Muscle of leg (tissue), 11 donors: ENCODE measurements around the gene SMAD3. TPM values are rescaled to one million over a fixed set of nuclear protein-coding genes. Genes with fewer than 3 reads are reported as not detected.
"Not testable (repeated sequence)": the region's sequence is repeated elsewhere in the genome, so short reads cannot be mapped to it uniquely, and the experiment has no call there.

Experiments used
- DNase-seq: peaks from one replicate; pipeline ENCODE4 v3.0.0; 2013
- H3K27ac ChIP-seq: one replicate; pipeline ENCODE4 v1.5.1; 2013; ENCODE audit warnings: mild to moderate bottlenecking, low read length, control low read depth
- H3K27me3 ChIP-seq: one replicate; pipeline ENCODE4 v1.6.1; 2013; ENCODE audit warnings: low read length; ENCODE audit not compliant: control insufficient read depth, insufficient read depth
- H3K36me3 ChIP-seq: one replicate; pipeline ENCODE4 v1.6.1; 2013; ENCODE audit warnings: low read length; ENCODE audit not compliant: control insufficient read depth, insufficient read depth
- H3K4me1 ChIP-seq: one replicate; pipeline ENCODE4 v1.6.1; 2013; ENCODE audit warnings: low read length; ENCODE audit not compliant: control insufficient read depth, insufficient read depth
- H3K4me3 ChIP-seq: one replicate; pipeline ENCODE4 v1.5.1; 2013; ENCODE audit warnings: low read length, control low read depth
- H3K9me3 ChIP-seq: replicated peaks from 2 replicates; pipeline ENCODE4 v1.6.1; 2013; ENCODE audit warnings: low read depth, low read length; ENCODE audit not compliant: control insufficient read depth
- WGBS: methylation state at CpG from one replicate; pipeline ENCODE4 v1.1.5; 2013; ENCODE audit warnings: missing lambda C conversion rate; ENCODE audit not compliant: insufficient coverage; 5-methylcytosine and 5-hydroxymethylcytosine counted together
- polyA plus RNA-seq, 8 donors: library from polyadenylated mRNA; unstranded; fragments of 120-200 nt; gene quantifications; one replicate each; pipeline versions ENCODE4 v1.2.1 to v1.2.3, GENCODE V29; 2013; ENCODE audit warnings: inconsistent platforms in 1 of 8, low replicate concordance in 1 of 8; ENCODE audit not compliant: insufficient read length in 8 of 8, insufficient read depth in 1 of 8
- total RNA-seq: library from RNA; stranded (reverse); fragments of 120-200 nt; gene quantifications from one replicate; pipeline ENCODE4 v1.2.4, GENCODE V29; 2013

The SMAD3 gene
- total and polyA plus RNA-seq, 9 donors: 18.3 to 34.0 (median 25.8) TPM

DNA sequence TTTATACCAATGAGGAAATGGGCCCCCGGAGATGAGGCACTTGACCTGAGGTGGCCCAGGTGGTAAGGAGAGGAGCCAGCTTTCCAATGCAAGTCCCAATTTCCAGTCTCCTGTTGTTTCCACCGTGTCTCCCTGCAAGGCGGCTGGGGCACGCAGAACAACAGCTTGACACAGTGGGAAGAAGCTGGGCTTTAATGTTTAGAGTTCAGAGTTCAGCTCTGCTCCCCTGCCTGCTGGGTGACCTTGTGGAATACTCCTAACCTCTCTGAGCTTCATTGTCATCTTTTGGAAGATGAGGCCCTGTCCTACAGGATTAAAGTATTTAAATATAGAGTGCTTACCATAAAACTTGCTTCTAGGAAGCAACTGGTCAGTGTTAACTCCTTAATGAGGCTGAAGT is 80.3 kb downstream of the SMAD3 start:
- 67% methylated on average over 3 of the region's 4 CpGs for WGBS
- Histone ChIP-seq H3K36me3 (no peaks in the 10 kb centered on the region), H3K4me3 (no peak overlapping the region)

DNA sequence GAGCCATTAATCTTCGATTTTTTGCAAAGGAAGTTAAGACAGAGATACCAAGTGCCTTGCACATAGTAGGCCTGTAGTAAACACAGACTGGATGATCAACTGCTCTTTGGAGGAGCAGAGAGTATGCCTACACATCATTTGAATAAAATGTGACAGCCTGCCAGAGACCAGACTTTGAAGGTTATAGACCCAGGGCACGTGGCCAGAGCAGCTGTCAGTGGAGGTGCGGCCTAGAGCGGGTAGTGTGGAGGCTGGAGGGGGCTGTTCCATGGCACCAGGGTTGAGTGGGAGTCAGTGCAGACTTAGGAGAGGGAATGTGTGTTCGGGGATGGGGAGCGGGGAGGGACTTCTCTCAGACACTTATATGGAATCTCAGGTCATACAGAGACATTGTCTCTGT is 80.8 kb downstream of the SMAD3 start:
- DNase-seq: peak; percentile 89
- Histone ChIP-seq H3K9me3 (no peaks in the 10 kb centered on the region), H3K36me3 (no peaks in the 10 kb centered on the region), H3K27ac (peak overlapping the region; percentile 89), H3K4me3 (no peak overlapping the region), H3K4me1 (peaks cover 73% of the 10 kb centered on the region), H3K27me3 (no peaks in the 10 kb centered on the region)
- WGBS: 33% methylated on average over 3 of the region's 6 CpGs

More for the DNA sequence above, 80.3 kb downstream of the SMAD3 start:
- peaks cover 78% of the 10 kb centered on the region for H3K4me1 ChIP-seq
- no peaks in the 10 kb centered on the region for H3K27me3 ChIP-seq
- peak overlapping the region; percentile 89 for H3K27ac ChIP-seq
- H3K9me3 ChIP-seq: no peaks in the 10 kb centered on the region
- no peak for DNase-seq

DNA sequence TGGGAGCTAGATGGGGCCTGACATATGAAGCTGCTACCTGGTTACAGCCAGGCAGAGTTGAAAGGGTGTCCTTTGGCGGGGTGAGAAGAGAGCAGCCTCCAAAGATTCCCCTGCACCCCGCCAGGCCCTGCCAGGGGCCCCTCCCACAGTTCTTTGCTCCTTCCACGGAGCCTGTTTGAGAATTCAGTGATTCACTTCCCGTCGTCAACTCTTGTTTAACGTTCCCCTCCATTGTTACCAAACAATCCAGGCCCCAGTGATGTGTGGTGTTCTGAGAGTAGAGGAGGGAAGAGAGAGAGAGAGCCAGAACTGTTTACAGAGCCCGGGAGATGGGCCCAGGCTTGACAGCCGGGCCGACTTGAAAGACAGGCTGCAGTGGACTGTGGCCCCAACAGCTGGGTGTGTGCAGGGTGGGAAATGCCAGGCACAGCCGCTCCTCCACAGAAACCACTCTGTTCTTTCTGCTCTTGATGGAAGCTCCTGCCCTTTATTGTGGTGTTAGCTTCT is 81.5 kb downstream of the SMAD3 start:
- peaks cover 66% of the 10 kb centered on the region for H3K4me1 ChIP-seq
- no CpG with 5 or more reads among the region's 10 CpGs for WGBS
- H3K9me3 ChIP-seq: no peaks in the 10 kb centered on the region
- no peak overlapping the region for H3K4me3 ChIP-seq
- no peaks in the 10 kb centered on the region for H3K27me3 ChIP-seq
- H3K36me3 ChIP-seq: no peaks in the 10 kb centered on the region
- DNase-seq: peak; percentile 73
- peak overlapping the region; percentile 89 for H3K27ac ChIP-seq

DNA sequence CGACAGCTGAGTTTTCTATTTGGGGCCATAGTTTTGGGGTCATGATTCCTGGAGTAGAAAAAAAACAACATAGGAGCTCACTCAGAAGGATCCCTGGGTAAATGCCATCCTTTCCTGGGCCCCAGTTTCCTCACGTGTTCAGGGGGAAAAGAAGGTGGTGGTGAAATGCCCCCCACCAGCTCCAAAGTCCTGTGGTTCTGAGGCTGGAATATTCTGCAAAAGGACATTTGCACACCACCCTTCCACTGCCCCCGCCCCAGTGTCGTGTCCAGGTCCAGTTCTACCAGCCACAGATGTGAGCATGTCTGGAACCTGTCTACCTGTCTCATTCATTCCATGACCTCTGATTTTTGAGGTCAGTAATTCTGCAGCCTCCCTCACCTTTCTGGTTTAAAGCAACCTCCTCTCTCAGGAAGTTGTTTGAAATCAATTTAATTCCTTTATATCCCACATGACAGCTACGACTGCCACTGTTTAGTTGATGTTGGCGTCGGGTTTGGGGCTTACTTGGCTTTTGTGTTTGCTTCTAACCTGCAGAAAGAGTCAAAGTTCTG is 82.1 kb downstream of the SMAD3 start:
- 57% methylated on average over 2 of the region's 7 CpGs for WGBS
- Histone ChIP-seq H3K4me1 (peaks cover 60% of the 10 kb centered on the region), H3K9me3 (no peaks in the 10 kb centered on the region)

DNA sequence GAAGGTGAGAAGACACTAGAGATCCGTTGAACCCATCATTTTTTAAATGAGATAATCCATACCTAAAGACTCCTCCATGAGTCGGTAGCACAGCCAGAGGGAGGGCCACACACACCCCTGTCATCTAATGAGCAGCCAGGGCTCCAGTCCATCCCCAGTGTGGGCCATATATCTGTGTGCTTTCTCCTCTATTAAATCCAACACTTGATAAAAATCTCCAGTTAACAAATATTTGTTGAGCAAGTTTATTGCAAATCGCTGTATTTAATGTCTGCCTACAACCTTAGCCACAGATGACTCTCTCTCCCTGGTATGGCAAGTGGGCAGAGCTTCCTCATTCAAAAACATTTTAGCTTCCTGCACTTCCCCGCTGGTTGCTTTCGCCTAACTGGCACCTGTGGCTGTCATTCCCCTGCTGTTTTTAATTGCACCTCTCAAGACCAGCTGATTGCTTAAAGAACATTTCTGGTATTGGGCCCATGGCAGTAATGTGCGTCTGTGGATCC is 82.8 kb downstream of the SMAD3 start:
- 74% methylated on average over 4 of the region's 6 CpGs for WGBS
- no peaks in the 10 kb centered on the region for H3K9me3 ChIP-seq
- H3K27me3 ChIP-seq: no peaks in the 10 kb centered on the region
- H3K4me1 ChIP-seq: peaks cover 56% of the 10 kb centered on the region
- H3K27ac ChIP-seq: peak overlapping the region; percentile 66
- no peak overlapping the region for H3K4me3 ChIP-seq
- no peaks in the 10 kb centered on the region for H3K36me3 ChIP-seq
- DNase-seq: peak; percentile 70

More for the DNA sequence above, 82.1 kb downstream of the SMAD3 start:
- H3K27me3 ChIP-seq: no peaks in the 10 kb centered on the region
- H3K4me3 ChIP-seq: no peak overlapping the region
- DNase-seq: no peak
- peak overlapping the region; percentile 89 for H3K27ac ChIP-seq
- H3K36me3 ChIP-seq: no peaks in the 10 kb centered on the region

DNA sequence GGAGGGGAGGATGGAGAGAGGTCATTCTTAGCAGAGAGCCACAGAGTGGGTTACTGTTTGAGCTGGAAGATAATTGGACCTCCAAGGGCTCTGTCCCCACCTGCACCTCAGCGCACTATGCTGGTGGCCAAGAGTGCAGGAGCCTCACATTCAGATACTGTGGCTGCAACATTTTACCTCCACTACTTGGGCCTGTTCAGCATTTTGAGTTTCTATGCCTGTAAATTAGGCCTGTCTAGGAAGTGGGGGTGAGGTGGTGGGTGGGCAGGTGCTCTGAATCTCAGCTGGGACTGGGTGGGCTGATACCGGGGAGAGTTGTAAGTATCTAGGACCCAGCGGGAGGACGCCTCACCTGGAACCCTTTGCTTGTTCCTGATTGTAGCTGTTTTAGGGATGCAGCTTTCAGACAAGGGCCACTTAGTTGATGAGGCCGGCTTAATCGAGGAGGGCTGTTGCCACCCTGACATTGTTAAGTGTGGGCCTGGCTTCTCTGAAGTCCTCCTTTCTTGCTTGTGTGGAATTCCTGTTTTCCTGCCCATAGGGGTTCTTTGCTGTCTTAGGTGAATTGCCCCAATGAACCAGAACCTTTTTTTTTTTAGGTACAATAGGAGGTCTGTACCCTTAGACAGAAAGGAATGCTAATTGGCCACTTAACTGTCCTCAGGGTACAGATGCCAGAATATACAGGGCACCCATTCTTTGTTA is 83.8 kb downstream of the SMAD3 start:
- H3K4me1 ChIP-seq: peaks cover 56% of the 10 kb centered on the region
- WGBS: 60% methylated on average over 3 of the region's 6 CpGs
- no peak overlapping the region for H3K27ac ChIP-seq
- H3K27me3 ChIP-seq: no peaks in the 10 kb centered on the region
- H3K4me3 ChIP-seq: no peak overlapping the region
- no peaks in the 10 kb centered on the region for H3K9me3 ChIP-seq
- DNase-seq: no peak
- H3K36me3 ChIP-seq: peaks cover 4% of the 10 kb centered on the region

DNA sequence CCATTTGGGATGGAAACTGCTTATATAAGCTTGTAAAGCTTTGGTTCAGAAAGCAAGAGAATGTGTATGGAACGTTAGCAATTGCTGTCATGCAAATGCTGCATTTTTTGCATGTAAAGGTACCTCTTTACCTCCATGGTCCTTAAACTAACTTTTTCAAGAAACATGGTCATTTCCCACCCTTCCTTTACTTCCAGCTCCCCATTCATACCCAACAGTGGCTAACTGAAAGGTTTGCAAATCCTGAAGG is 84.3 kb downstream of the SMAD3 start:
- no peak for DNase-seq
- Histone ChIP-seq H3K4me1 (peaks cover 52% of the 10 kb centered on the region), H3K4me3 (no peak overlapping the region), H3K27me3 (no peaks in the 10 kb centered on the region), H3K36me3 (peaks cover 4% of the 10 kb centered on the region), H3K9me3 (no peaks in the 10 kb centered on the region), H3K27ac (no peak overlapping the region)
- WGBS: no CpG with 5 or more reads among the region's 1 CpG

DNA sequence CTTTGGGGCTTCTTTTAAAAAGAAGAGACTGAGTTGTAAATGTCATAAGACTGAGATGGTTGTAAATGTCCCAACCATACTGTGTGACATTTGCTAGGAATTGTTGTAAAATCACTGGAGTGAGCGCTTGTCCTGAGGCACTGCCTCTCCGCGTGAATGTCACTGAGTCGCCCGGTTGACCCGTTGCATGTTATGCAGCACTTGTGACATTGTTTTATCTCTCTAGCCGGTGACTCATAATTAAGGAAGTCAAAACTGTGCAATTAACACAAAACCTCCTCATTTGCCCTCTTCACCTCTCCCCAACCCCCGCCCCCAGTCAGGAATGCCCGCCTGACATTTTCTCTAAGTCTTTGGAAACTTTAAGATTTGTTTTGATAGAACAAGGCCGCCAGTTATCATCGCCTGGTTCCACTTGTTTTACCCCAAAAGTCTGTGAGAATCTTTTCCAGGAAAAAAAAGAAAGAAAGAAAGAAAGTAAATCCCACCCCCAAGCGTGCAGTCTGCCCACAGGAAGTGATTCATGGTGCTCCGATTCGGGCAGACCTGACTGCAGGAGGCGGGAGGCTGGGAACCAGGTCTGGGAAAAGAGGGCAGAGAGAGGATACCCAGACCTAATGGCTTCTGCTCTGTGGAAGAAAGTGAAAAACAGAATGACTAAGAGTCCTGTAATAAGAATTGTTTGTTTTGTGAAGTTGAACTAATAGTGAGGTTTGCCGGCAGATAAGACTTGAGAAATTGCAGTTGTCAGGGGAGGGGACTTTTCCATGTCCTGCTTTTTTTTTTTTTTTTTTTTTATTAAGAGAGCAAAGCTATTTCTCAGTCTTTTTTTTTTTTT is 84.8 kb downstream of the SMAD3 start:
- H3K27me3 ChIP-seq: no peaks in the 10 kb centered on the region
- H3K4me1 ChIP-seq: peaks cover 47% of the 10 kb centered on the region
- peak; percentile 69 for DNase-seq
- no peaks in the 10 kb centered on the region for H3K9me3 ChIP-seq
- H3K4me3 ChIP-seq: no peak overlapping the region
- H3K36me3 ChIP-seq: peaks cover 5% of the 10 kb centered on the region
- H3K27ac ChIP-seq: peak overlapping the region; percentile 45
- WGBS: 51% methylated on average over 10 of the region's 16 CpGs

DNA sequence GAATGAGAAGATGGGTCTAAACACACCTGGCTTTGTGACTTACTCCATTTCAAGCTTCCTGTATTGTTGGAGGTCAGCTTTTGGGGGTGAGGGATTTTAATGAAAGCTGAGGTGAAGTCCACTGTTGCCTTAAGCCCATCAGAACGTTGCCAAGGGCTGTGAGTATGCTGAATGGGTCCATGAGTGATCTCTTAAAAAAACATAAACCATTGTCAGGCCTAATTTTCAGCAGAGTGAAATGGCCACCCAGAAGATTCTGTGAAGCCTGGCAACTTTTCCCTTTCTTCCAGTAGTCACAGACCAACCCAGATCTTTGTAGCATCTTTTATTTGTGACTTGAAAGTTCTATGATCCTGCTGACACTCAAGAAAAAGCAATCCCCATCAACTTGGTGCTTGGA is 87.0 kb downstream of the SMAD3 start:
- no peak for DNase-seq
- Histone ChIP-seq H3K4me3 (no peak overlapping the region), H3K27me3 (no peaks in the 10 kb centered on the region), H3K27ac (no peak overlapping the region), H3K9me3 (peaks cover 2% of the 10 kb centered on the region), H3K4me1 (peaks cover 31% of the 10 kb centered on the region), H3K36me3 (peaks cover 8% of the 10 kb centered on the region)
- WGBS: no CpG with 5 or more reads among the region's 1 CpG

DNA sequence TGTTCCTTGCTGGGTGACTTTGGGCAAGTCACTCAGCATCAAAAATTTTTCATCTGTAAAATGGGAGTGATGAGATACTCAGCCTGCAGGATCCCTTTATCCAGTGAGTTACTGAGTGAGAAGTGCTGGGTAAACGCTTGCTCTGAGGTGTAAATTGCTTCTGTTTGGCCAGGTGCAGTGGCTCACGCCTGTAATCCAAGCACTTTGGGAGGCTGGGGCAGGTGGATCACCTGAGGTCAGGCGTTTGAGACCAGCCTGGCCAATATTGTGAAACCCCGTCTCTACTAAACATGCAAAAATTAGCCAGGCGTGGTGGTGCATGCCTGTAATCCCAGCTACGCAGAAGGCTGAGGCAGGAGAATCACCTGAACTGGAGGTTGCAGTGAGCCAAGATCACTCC is 87.6 kb downstream of the SMAD3 start:
- not testable (repeated sequence) for H3K4me3 ChIP-seq, H3K27ac ChIP-seq, H3K36me3 ChIP-seq, DNase-seq, H3K27me3 ChIP-seq, H3K9me3 ChIP-seq
- peaks cover 31% of the 10 kb centered on the region for H3K4me1 ChIP-seq
- WGBS: 78% methylated on average over 5 of the region's 6 CpGs
